GM12874 (cell line): ENCODE data around the gene OR5A2.

ENCODE experiments used
- TF ChIP-seq, protein P1 (sequence below): IDR thresholded peaks from 2 replicates; pipeline ENCODE4 v1.5.1; 2011; ENCODE audit warnings: low read depth, mild to moderate bottlenecking, control low read depth, low read length, moderate library complexity; ENCODE audit not compliant: insufficient read depth

Gene OR5A2

GRCh38 chr11:59437770-59438169 lies 11.6 kb upstream of the OR5A2 start:
- TF ChIP-seq, protein P1, sequence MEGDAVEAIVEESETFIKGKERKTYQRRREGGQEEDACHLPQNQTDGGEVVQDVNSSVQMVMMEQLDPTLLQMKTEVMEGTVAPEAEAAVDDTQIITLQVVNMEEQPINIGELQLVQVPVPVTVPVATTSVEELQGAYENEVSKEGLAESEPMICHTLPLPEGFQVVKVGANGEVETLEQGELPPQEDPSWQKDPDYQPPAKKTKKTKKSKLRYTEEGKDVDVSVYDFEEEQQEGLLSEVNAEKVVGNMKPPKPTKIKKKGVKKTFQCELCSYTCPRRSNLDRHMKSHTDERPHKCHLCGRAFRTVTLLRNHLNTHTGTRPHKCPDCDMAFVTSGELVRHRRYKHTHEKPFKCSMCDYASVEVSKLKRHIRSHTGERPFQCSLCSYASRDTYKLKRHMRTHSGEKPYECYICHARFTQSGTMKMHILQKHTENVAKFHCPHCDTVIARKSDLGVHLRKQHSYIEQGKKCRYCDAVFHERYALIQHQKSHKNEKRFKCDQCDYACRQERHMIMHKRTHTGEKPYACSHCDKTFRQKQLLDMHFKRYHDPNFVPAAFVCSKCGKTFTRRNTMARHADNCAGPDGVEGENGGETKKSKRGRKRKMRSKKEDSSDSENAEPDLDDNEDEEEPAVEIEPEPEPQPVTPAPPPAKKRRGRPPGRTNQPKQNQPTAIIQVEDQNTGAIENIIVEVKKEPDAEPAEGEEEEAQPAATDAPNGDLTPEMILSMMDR: no peak

- TF ChIP-seq, protein P1: no peak
Observed at GRCh38 chr11:59436169-59436568, 10.0 kb upstream of the OR5A2 start, which contains the start of gene OR5A1. TSS of gene OR5A1 (plus strand) at chr11:59436469. CDS start at chr11:59443169, 6,700 bp downstream.

GRCh38 chr11:59429924-59430516 lies 3.8 kb upstream of the OR5A2 start:
- TF ChIP-seq, protein P1: peak; percentile 65

- TF ChIP-seq, protein P1: no peak
Observed at GRCh38 chr11:59427068-59427382, 812 bp upstream of the OR5A2 start.

DNA sequence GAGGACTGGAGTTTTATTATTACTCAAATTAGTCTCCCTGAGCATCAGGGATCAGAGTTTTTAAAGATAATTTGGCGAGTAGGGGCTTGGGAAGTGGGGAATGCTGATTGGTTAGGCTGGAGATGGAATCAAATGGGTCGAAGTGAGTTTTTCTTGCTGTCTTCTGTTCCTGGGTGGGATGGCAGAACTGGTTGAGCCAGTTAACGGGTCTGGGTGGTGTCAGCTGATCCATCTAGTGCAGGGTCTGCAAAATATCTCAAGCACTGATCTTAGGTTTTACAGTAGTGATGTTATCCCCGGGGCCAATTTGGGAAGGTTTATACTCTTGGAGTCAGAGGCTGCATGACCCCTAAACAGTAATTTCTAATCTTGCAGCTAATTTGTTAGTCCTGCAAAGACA lies 1.1 kb downstream of the OR5A2 start:
- TF ChIP-seq, protein P1: no peak

DNA sequence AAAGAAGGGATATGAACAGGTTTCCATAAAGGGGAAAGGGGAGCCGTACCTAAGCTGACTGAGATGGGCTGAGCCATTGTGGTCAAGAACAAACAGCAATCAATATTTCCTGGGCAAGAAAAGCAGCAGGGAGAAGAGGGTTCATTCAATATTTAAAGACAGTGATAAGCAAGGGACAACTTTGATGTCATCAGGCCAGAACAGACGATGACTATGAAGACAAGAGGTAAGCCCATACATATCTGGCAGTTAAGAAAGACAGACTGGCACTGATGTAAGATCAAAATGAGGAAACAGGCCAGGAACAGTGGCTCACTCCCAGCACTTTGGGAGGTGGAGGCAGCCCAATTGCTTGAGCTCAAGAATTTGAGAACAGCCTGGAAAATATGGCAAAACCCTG lies 2.4 kb downstream of the OR5A2 start:
- TF ChIP-seq, protein P1: no peak

- TF ChIP-seq, protein P1: no peak
Observed at GRCh38 chr11:59418156-59418555, 8.1 kb downstream of the OR5A2 start.
